CD4-positive, alpha-beta T cell treated with Interleukin-4 for 4 hours (primary cell): ENCODE data around the gene STARD13.
"Not testable (repeated sequence)": the region's sequence is repeated elsewhere in the genome, so short reads cannot be mapped to it uniquely, and the experiment has no call there.

Experiments
- DNase-seq: peaks from one replicate; pipeline ENCODE4 v3.0.0-alpha.2; 2020

Gene STARD13

DNA sequence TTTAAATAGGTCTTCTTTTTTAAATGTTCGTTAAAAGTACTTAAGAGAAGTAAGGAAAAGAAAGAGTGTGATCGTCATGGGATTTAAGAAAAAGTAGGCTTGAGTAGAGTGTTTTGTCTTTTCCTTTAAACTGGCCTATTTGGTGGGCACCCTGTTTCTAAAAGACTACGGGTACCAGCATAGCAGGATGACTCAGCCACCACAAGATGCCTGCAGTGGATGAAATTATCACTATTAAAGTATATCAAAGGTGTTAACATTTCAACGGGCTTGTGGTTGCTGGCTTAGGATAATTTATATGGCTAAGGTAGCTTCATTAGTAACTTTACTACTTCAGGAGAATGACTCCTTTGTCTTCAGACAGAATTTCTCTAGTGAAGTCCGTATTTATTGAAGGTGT is 112.6 kb downstream of the STARD13 start:
- no peak for DNase-seq

DNA sequence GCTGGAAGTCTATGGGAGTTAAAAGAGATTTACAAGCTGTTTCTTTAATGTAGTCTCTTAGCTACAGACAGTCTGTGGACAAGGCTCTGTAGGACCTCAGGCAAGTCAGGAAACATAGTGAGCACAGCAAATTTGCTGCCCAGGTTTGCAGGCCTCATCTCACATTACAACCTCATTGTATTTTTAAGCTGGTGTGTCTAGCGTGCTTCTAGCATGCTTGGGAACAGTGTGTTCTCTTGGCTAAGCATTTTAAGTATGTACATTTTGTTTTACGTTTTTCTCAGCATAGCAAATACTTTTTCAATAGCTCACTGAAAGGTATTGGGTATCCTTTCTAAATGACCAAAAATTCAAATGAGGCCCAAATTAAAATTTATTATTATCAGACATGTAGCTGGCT is 113.2 kb downstream of the STARD13 start:
- no peak for DNase-seq

DNA sequence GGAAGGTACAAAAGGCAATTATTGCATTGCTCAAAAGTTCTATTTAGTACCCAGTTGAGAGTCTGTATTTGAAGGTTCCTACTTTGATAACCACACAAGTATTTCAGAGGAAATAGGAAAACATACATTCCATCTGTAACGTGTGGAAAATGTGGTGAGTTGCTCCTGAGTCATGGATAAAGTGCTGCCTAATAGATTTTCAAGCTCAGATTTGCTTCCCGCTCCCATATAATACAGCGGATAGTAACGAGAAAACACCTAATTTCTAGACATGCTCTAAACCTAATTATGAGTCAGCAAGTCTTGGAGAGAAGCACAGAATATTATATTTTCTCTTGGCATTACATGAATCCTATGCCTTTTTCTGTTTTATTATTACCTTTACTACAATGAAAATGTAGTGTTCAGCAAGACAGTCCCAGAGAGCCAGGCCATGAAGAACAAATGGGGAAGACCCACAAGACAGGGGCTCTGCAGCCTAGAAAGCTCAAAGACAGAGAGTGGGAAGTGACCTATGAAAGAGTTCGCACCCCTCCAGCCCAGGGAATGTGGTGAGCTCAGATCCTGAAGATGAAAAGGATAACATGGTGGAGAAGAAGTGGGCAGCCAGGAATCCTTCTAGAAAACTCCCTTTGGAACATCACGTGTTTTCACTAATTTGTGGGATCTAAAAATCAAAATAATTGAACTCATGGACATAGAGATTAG is 116.1 kb downstream of the STARD13 start:
- no peak for DNase-seq

DNA sequence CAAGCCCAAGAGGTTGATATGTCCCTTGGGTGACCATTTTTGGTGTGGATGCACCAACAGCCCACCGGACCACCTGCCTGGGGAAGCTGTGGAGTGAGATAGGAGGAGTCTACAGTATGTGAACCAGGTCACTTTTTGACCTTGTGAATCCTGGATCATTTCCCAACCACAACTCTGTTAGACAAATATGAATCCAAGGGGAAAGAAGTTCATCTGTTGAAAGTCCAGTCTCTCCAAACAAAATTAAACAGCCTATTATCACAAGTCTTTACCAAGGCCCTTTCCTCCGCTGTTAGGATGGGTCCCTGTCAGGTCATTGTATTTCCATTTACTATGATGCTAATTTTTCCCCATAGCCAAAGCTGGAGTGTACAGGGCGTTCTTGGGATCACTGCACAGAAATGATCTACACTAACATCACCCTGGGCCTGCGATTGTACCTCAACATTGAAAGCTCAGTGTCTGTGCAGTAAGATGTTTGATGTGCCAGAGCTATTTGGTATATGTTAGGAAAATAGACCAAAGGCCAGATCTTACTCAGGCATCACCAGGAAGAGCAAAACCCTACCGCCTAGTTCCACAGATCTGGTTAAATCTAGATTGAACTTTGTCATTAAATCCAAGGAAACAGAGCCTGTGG is 117.1 kb downstream of the STARD13 start:
- DNase-seq: no peak

DNA sequence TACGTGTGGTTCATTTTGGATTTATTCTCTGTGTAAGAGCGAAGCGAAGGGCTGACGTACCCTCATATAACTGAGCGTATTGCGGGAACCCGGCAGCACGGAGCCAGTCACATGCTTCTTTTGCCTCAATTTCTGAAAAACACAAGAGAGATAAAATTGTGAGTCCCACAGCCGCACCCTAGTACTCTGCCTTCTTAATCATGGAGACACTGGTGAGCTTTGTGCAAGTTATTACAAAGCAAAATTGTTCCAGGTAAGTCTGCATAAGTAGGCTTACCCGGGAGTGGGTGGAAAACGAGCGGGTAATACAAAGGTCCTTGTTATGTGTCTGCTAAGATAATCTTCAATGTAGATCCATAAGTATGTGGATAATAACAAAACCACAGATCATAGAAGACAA is 118.1 kb downstream of the STARD13 start:
- DNase-seq: no peak

DNA sequence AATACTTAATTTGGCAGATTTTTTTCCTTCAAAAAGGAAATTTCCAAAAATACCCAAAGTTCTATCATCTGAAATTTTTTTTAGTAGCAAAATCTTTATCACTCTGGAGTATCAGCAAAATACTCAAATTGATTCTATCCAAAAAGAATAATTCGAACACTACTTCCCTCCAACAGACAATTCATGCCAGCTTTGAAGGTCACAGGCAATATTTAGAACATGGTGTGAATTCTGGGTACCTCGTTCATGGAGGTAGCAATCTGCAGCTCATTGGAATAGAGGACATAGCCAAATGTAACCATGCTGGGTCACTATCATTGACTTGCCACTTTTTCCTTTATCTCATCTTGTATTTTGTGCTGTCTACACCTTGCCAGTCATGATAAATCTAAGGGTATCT is 119.8 kb downstream of the STARD13 start:
- DNase-seq: no peak

DNA sequence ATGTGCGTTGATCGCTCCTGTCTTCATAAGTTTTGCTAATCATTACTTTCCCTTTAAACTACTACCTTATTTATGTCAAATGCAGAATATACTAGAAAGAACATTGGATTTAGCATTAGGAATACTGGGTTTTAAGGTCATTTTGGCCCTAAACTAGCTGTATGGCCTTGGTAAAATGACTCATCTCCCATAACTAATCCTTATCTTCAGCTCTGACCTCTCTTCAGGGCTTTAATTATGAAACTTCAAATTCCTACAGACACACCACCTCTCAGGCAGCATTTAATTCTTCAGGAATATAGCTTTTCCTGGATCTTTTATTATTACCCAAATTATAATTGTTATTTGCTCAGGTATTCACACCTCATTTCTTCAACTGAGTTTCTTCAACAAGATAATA is 121.2 kb downstream of the STARD13 start:
- no peak for DNase-seq

DNA sequence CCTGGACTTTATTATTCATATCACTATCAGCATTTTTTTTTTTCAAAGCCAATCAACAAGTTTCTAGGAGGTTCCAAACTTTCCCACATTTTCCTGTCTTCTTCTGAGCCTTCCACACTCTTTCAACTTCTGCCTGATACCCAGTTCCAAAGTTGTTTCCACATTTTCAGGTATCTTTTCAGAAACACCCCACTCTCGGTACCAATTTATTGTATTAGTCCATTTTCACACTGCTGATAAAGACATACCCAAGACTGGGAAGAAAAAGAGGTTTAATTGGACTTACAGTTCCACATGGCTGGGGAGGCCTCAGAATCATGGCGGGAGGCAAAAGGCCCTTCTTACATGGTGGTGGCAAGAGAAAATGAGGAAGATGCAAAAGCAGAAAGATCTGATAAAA is 122.8 kb downstream of the STARD13 start:
- not testable (repeated sequence) for DNase-seq

DNA sequence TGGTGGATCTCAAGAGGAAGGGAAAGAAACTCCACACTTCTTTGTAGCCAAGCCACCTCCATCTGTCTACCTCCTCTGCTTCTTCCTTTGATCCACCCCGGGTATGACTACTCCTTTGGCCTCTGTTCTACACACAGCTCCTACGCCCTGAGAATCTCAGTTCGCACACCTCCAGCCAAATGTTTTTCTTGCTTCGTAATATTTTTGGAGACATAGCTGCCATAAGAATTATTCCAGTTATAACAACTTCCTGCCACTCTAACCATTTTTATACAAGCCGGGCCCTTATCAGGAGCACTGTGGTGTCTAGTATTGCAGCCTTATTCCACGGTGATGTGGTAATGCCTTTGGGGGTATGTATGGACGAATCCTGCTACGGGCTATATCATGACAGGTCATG is 126.7 kb downstream of the STARD13 start:
- no peak for DNase-seq

DNA sequence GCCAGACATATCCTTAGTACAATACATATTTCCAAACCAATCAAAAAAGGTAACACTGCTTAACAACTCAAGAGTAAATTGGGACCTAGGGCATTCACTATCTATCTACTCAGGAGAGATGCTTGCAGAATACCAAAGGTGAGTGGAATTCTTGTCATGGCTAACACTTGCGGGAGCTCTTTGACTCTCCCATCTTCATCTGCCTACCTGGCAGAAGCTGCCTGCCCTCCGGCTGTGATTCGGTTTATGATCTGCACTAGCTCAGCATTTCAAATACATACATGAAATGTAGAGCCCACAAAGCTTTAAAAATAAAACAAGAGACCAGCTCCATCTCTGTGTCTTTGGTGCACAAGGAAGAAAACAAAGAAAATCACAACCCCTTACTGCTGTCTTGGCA is 127.3 kb downstream of the STARD13 start:
- DNase-seq: no peak

DNA sequence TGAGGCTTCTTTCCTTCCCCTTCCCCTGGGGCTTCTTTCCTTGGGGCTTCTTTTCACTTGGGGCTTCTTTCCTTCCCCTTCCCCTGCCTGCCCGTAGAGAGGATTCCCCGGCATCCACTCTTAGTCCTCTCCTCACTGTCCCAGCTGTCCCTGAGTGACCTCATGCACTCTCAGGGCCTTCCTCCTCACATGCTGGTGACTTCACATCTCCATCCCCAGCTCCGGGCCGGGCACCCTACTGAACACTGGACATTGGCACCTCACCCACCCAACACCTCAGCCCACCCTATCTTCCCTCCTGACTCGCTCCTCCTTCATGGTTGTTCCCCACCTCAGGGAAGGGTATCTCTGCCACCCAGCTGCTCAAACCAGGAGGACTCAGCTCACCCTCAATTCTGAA is 130.6 kb downstream of the STARD13 start:
- DNase-seq: no peak

DNA sequence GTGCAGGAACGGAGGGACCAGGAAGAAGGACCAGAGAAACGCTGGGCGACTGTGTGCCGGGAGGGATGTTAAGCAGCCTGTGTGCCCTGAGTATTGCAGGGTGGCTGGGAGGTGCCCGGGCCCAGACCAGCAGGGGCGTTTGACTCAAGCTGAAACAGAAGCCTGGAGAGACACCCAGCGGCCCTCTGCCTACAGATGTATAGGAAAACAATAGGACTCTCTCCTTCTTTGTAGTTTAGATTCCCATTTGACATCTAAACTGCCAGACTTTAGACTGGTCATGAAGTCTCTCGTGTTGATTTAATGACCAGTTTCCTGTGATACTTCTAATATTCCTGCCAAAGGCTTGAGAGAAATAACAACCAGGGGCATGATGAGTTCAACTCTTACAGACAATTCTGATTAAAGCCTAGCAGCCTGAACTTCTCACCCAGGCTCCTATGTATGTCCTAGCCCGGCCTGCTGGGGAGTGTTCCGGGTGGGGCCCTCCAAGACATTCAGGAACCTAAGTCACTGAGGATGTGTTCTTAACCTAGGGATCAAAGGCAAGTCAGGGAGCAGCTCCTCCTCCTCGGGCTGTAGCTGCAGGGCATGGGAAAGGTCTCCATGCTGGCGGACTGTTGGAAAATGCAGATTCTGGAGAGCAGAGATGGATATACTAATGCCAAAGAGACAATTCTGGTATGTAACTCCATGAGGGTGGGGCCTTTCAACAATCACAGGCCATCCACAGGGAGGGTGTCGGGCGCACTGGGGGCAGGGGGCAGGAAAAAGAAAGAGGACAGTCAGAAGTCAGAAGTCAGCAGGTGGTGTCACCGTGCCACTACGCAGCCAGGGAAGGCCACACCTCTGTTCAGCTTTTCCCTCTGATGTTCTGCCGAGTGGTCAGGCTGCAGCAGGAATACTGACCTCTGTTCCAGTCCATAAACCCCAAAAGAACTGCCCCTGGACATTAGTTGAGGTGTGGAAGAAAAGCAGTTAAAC is 131.8 kb downstream of the STARD13 start:
- no peak for DNase-seq

DNA sequence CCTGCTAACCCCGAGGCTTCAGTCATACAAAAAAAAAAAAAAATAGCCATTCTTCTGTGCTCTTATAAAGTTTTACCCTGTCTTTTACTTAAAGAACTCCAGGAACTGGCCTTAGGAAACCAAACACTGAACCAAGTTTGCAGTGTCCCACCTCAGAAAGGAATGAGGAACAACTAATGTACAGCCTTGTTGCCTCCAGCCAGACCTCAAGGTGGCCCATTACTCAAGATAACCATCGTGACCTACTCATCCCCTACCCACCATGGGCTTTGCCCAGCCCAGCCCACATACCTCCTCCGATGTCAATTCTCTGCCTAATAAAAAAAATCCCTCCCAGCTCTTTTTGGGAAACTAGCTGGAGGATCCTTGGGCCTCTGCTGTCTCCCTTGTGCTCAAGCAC is 133.2 kb downstream of the STARD13 start:
- DNase-seq: no peak

DNA sequence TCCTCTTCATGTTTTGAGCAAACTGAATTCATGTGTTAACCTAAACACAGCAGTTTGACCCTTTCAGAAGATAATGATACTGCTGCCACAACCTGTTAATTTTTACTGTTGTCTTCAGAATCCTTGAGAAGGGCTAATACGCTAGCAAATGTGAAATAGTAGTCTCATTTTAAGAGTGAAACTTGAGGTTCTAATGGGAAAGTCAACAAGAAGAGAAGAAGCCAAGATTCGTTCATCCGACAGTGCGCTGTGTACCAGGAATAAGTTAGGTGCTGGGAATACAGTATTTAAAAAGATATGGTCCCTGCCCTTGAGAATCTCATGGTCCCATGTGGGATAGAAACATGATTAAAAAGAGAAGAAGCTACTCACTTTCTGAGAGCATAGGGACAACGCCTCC is 134.9 kb downstream of the STARD13 start:
- no peak for DNase-seq

DNA sequence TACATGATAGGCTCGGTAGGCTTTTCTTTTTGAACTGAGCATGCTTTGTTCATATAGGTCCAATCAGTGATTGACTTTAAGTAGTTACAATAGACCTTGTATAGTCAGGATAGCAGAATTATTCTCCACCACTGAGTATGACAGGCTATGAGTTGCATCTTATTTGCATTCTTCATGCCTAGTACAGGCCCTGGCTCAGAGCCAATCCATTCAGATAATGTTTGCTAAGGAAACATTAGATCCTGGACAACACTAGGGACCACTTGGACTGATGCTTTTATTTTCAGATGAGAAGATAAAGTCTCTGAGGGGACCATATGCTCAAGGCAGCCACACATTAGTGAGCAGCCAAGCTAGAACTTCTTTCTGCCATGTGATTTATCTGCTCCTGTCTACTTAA is 135.4 kb downstream of the STARD13 start:
- no peak for DNase-seq

DNA sequence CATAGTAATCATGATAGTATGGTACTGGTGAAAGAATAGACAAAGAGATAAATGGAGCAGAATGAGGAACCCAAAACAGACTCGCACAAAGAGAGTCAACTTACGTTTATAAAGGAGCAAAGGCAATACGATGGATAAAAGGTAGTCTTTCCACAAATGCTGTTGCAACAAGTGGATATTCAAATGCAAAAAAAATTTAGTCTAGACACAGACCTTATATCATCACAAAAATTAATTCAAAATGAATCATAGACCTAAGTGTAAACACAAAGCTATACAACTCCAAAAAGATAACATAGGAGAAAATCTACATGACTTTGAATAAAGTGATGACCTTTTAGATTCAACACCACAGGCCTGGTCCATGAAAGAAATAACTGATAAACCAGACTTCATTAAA is 137.7 kb downstream of the STARD13 start:
- no peak for DNase-seq

DNA sequence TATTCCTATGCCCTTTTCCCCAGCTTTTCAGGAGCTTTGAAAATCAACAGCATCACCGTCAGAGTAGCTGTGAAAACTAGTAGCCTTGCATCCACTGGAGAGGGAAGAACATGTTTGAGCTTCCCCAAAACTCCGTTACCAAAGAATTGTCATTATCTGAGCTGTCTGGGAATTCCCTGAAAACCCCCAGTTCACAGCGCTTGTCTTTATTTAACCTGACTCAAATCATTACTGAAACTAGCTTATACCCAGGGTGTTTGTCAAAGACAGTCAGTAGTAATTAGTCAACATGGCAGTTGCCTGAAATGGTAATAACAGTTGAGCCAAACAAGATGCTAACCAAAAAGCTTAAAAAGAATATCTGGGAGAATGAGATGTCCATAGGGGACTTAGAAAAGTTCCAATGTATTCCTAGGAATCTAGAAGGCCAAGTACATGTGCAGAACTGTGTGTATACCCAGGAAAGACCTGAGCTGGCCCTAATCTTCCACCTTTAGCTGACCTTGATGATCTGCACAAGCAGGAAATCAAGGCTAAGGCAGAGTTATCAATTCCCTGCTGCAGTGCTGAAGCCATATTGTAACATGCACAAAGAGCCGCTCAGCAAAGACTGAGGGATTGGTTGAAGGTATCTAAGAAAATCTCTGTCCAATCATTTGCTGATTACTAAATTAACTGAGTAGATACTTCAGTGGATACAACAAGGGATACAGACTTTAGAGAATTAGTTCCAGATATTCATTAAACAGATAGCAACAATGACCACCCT is 138.5 kb downstream of the STARD13 start:
- DNase-seq: no peak

DNA sequence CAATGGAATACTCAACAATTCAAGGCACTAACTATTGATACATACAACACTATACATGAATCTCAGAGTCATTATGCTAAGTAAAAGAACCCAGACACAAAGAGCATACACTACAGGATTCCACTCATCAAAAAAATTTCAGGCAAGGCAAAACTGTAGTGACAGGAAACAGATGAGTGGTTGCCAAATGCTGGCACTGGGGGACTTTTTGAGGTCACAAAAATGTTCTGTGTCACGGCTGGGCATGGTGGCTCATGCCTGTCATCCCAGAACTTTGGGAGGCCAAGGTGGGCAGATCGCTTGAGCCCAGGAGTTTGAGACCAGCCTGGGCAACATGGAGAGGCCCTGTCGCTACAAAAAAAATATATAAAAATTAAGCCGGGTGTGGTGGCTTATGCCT is 139.9 kb downstream of the STARD13 start:
- no peak for DNase-seq

DNA sequence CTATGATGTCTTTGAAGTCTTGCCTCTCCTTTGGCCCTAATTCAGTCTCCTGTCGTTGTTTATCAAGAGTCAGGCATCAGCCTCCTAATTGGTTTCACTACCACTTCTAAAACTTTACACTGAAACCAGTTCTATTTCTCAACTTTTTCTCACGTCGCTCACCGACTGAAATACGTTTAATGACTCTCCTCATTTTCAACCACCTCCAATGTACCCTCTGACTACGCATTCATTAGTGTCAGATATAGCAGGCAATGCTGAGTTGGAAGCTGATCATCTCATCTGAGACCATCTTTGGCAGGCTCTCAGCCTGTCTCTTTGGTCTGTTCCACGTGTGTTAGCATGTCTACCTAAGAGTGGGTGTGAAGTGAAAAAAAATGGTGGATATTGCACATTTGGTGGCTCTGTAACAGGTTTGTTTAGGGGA is 141.2 kb downstream of the STARD13 start:
- no peak for DNase-seq

DNA sequence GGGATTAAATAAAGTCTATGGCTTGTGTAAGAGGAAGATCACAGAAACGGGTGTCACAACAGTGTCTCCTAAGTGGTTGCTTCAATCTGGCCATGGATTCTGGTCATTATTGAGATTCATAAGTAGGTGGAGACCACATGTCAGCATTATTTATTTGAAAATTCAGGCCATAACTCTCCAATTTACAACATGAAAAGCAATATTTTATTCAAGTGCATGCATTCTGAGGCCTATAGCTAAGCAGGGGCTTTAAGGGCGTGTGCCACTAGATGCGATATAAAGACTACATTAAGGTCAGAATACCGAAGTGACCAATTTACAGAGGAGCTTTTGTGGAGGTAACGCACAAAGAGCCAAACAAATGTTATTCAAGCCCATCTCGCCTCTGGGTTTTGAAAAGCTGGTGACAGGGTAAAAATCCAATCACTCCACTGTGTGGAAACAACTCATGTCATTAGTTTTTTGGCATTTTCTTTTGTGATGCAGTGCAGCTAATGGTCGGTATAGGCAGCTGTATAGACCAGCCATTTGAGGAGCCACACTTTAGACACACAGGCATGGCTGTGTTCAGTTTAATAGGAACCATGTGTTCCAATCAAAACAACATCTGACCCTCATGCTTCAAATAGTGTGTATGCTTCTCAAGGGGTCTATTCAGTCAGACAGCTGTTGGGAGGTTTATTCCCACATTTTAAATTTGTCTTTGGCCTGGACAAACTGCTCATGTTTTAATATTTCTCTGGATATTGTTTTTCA is 145.6 kb downstream of the STARD13 start:
- DNase-seq: no peak

DNA sequence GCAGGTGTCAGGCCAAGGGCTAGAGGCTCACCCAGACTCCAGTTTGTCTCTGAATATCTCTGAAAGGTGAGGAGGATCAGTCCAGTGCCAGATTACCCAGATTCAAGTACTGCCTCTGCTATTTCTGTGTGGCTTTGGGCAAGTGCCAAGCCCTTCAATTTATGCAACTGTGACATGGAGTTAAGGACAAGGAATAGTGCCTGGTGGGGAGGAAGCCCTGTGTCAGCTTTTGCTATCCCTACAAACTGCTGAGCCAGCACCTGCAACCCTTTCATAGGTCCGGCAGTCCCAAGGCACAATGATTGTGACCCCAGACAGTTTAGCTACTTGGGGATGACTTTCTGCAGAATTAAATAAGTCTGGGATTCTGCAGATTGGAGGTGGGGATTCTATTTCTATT is 146.4 kb downstream of the STARD13 start:
- DNase-seq: no peak

DNA sequence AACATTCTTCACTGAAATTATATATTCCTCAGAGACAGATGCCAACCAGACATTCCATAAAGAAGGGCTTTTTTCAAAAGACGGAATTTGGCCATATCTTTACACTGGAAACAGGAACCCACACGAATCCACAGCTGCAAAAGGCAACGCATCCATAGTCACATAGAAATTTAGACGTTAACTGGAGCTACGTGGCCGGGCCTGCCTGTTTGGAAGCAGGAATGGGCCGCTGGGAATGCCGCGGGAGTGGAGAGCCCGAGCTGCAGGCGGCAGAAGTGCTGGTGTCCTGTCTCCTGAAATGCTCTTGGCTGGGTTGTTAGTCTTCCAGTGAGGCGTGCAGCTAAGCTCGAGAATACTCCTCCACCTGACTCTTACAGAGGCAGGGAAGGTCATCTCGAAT is 147.1 kb downstream of the STARD13 start:
- no peak for DNase-seq
